Mammary epithelial cell (primary cell): Measurements from ENCODE around the gene GPR39.
A peak's percentile ranks its signal among the peaks of the same experiment; 100 is the strongest.

Source experiments
- EZH2 ChIP-seq: IDR thresholded peaks from 2 replicates; pipeline ENCODE4 v1.6.1; 2012; ENCODE audit warnings: low read length, inconsistent platforms, borderline replicate concordance
- TF ChIP-seq, protein P1 (sequence below), 2 donors: IDR thresholded peaks in 1 of 2; conservative IDR thresholded peaks in 1 of 2; 2 replicates each; pipeline ENCODE4 v1.5.1; 2011 to 2012; ENCODE audit warnings: inconsistent platforms in 2 of 2, low read length in 2 of 2, mild to moderate bottlenecking in 2 of 2, control low read depth in 1 of 2, low read depth in 1 of 2; ENCODE audit not compliant: insufficient read depth in 1 of 2; ENCODE audit errors: extremely low read depth in 1 of 2

DNA sequence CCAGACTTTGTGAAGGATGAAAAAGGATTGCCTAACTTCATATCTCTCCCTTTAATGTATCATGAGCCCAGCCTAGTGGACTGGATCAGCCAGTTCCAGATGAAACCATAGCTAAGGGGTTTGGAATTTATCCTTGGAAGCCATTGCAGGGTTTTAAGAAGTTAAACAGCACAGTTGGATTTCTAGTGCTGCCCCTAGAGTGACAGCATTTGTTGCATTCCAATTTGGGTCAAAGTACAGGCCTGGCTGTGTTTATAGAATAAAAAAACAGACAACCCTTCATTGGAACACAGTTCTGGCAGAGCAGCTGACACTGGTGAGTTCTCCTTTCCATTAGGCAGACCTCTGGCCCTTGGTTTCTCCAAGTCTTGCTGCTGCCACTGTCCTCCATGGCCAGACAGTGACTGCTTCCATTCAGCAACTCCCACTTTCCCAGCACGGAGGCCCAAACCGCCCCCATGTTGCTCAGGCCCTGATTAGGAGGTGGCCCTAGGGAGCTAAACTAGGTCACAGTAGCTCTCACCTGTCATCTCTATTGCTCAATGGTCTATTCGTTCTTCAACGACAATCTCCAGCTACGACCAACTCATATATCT, 8.0 kb downstream of the GPR39 start:
- TF ChIP-seq, protein P1, sequence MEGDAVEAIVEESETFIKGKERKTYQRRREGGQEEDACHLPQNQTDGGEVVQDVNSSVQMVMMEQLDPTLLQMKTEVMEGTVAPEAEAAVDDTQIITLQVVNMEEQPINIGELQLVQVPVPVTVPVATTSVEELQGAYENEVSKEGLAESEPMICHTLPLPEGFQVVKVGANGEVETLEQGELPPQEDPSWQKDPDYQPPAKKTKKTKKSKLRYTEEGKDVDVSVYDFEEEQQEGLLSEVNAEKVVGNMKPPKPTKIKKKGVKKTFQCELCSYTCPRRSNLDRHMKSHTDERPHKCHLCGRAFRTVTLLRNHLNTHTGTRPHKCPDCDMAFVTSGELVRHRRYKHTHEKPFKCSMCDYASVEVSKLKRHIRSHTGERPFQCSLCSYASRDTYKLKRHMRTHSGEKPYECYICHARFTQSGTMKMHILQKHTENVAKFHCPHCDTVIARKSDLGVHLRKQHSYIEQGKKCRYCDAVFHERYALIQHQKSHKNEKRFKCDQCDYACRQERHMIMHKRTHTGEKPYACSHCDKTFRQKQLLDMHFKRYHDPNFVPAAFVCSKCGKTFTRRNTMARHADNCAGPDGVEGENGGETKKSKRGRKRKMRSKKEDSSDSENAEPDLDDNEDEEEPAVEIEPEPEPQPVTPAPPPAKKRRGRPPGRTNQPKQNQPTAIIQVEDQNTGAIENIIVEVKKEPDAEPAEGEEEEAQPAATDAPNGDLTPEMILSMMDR (conservative IDR thresholded peaks at IDR 0.05 in 1 of 2, IDR thresholded peaks at IDR 0.05 in 1 of 2; ENCODE audit: extremely low read depth in 1 of 2, insufficient read depth in 1 of 2, low read depth in 1 of 2, low read length in 2 of 2): peak in 1 of 2 donors; percentile 33
- no peak for TF ChIP-seq EZH2
